Measurements from ENCODE around the gene CARS2.

GRCh38 chr13:110626521-110626920, 79.4 kb downstream of the CARS2 start:
- TF ChIP-seq POLR2AphosphoS5 (IDR thresholded peaks at IDR 0.05; ENCODE audit: low read depth, low read length) (no peak), POLR2A (IDR thresholded peaks at IDR 0.05; ENCODE audit: low read depth, low read length) (no peak)

Data from GM12891 (cell line).